ENCODE data around the gene RPL11.
"Not testable (repeated sequence)": the region's sequence is repeated elsewhere in the genome, so short reads cannot be mapped to it uniquely, and the experiment has no call there.

The RPL11 gene

DNA sequence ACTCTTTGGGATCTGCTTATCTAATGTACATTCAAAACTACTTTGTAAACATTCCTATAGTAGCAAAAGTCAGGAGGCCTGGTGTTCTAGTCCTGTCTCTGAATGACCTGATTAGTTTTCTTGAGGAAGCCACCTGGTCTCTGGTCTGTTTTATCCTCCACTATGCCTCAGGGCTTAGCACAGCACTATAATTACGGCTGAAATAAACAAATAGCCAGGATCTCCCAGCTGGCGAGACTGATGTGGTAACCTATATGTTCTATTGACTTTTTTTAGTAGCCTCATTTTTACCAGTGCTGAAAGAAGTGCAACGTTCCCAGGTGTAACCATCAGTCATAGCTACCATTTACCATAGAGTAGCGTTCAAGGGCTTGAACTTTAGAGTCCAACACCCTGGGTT, 24.2 kb upstream of the RPL11 start:
- TF ChIP-seq, protein P1, sequence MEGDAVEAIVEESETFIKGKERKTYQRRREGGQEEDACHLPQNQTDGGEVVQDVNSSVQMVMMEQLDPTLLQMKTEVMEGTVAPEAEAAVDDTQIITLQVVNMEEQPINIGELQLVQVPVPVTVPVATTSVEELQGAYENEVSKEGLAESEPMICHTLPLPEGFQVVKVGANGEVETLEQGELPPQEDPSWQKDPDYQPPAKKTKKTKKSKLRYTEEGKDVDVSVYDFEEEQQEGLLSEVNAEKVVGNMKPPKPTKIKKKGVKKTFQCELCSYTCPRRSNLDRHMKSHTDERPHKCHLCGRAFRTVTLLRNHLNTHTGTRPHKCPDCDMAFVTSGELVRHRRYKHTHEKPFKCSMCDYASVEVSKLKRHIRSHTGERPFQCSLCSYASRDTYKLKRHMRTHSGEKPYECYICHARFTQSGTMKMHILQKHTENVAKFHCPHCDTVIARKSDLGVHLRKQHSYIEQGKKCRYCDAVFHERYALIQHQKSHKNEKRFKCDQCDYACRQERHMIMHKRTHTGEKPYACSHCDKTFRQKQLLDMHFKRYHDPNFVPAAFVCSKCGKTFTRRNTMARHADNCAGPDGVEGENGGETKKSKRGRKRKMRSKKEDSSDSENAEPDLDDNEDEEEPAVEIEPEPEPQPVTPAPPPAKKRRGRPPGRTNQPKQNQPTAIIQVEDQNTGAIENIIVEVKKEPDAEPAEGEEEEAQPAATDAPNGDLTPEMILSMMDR (conservative IDR thresholded peaks at IDR 0.05): no peak
- H3K27ac ChIP-seq: no peak overlapping the region

DNA sequence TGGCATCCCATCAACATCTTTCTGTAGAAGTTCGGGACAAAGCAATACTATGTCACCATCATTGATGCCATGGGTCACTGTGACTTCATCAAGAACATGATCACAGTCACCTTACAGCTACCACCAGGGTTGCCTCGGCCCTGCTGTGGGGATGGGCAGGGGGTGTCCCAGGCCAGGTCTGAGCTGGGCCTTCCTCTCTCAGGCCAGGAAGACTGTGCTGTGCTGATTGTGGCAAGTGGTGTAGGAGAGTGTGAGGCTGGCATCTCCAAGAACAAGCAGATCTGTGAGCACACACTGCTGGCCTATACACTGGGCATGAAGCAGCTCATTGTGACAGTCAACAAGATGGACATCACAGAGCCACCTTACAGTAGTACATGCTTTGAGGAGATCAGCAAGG, 20.9 kb upstream of the RPL11 start:
- no peak overlapping the region for H3K27ac ChIP-seq
- TF ChIP-seq, protein P1 (conservative IDR thresholded peaks at IDR 0.05): no peak

DNA sequence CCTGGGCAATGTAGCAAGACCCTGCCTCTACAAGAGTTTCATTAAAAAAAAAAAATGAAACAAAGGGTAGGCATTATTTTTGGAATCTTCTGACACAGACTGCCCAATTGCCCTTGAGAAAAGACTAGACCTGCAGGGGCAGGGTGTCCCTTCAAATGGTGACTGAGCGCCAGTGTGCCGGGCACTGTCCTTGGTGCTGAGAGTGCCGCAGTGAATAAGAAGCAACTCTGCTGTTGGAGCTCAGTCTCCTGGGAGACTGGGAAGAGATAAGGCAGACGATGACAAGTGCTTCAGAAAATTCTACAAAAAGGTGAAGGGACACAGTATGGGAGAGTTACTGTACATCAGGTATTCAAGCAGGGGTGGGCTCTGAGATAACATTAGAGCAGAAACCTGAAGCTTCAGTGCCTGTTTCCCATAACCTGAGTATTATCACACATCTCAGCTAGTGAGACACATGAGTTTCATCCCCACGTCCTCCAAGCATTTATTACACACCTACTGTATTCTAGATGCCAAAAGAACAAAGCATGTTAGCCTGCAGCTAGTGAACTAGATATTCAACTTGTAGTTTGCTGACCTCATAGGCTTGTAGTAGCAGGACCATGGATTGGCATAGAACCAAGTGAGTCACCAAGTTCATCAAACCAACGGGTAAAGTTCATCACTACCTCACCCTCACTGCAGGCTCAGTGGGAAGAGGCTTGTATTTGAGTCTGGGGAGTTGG, 18.4 kb upstream of the RPL11 start:
- TF ChIP-seq, protein P1 (conservative IDR thresholded peaks at IDR 0.05): no peak
- no peak overlapping the region for H3K27ac ChIP-seq

DNA sequence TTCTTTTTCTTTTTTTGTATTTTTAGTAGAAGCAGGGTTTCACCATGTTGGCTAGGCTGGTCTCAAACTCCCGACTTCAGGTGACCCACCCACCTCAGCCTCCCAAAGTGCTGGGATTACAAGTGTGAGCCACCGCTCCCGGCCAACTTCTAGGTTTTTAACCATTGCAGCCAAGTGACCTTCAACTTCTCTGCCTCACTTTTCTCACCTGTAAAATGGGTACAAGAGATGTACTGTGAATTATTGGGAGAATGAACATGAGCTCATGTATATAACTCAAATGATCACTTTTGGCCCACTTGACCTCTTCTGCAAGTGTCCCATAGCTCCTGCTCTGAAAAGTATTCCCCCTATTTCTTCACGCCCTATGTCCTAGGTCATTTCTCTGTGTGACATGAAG, 11.8 kb upstream of the RPL11 start:
- H3K27ac ChIP-seq: no peak overlapping the region
- TF ChIP-seq, protein P1 (conservative IDR thresholded peaks at IDR 0.05): no peak

DNA sequence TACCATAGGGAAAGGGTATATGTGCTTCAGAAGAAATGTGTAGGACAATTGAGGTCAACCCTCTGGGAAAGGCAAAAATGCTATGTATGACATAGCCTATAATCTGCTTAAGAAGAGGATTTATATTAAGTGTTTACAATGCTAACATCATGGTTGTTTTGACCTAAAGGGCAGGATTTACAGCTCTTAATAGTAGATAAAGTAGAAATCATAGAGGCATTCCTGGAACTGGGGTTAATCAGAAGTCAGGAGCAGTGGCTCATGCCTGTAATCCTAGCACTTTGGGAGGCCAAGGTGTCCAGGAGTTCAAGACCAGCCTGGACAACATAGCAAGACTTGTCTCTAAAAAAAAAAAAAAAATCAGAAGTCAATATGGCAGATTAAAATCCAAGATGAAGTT, 8.7 kb upstream of the RPL11 start:
- TF ChIP-seq, protein P1 (conservative IDR thresholded peaks at IDR 0.05): no peak
- H3K27ac ChIP-seq: no peak overlapping the region

DNA sequence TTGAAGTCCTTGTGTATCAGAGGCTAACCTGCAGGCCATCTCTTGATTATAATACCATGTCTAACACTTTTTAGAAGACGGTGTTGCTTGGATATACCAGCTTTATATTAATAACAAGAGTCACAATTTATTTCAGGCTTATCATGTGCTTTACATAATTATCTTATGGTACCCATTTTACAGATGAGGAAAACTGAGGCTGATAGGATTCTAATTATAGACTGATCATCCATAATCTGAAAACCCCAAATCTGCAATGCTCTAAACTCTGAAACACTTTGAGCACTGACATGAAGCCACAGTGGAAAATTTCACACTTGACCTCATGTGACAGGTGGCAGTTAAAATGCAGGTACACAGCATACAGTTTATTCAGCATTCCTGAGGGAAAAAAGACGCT, 7.2 kb upstream of the RPL11 start:
- no peak overlapping the region for H3K27ac ChIP-seq

DNA sequence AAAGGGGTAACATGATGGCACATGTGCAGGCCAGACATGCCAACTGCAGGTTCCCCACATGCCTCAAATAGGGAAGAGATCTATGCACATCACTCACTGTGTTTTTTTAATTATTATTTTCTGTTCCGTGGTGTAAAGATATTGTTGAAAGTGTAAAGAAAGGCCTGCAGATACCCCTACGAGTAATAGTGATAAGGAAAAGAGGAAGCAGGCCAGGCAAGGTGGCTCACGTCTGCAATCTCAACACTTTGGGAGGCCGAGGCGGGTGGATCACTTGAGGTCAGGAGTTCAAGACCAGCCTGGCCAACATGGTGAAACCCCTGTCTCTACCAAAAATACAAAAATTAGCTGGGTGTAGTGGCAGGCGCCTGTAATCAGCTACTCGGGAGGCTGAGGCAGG, 6.4 kb upstream of the RPL11 start:
- H3K27ac ChIP-seq: not testable (repeated sequence)

More for the DNA sequence above, 7.2 kb upstream of the RPL11 start:
- TF ChIP-seq, protein P1 (conservative IDR thresholded peaks at IDR 0.05): no peak

DNA sequence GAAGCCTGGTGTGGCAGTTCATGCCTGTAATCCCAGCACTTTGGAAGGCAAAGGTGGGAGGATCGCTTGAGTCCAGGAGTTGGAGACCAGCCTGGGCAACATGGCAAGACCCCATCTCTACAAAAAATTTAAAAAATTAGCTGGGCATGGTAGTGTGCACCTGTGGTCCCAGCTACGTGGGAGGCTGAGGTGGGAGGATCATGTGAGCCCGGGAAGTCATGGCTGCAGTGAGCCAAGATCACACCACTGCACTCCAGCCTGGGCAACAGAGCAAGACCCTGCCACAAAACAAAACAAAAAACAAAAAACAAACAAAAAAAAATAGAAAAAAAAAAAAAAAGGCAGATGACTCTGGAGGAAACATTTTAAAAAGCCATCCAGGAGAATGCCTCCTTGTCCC, 3.9 kb upstream of the RPL11 start:
- H3K27ac ChIP-seq: not testable (repeated sequence)

DNA sequence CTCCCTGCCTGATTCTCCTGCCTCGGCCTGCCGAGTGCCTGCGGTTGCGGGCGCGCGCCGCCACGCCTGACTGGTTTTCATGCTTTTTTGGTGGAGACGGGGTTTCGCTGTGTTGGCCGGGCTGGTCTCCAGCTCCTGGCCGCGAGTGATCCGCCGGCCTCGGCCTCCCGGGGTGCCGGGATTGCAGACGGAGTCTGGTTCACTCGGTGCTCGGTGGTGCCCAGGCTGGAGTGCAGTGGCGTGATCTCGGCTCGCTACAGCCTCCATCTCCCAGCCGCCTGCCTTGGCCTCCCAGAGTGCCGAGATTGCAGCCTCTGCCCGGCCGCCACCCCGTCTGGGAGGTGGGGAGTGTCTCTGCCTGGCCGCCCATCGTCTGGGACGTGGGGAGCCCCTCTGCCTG, 3.3 kb upstream of the RPL11 start:
- H3K27ac ChIP-seq: not testable (repeated sequence)
